HepG2 (cell line): ENCODE measurements around the gene TLCD5. TPM values are rescaled to one million over a fixed set of nuclear protein-coding genes. Genes with fewer than 3 reads are reported as not detected.

Experiments
- ATAC-seq: fragments of 200-7000 bp; cut with Tn5 transposase; 3 replicates; pipeline ENCODE4 v1.9.1; 2020; ENCODE audit warnings: mild to moderate bottlenecking, moderate library complexity
- BruUV-seq: library from RNA; stranded (reverse); fragments of 400-500 nt; replicated peaks from 2 replicates; lab custom pipeline; 2021; lab: Mats Ljungman, UMichigan
- CTCF ChIA-PET: fragments of 300-600 bp; formaldehyde crosslinking; extraction: SDS; loops from one replicate; lab custom pipeline; 2021; ENCODE audit warnings: low total read pairs, inconsistent platforms, low intra/inter-chr PET ratio; lab: Yijun Ruan, JAX
- POLR2A ChIA-PET: fragments of 350-600 bp; sonication (Branson Sonifier 250); formaldehyde crosslinking; loops from one replicate; lab custom pipeline; 2020; ENCODE audit warnings: antibody characterized with exemption, inconsistent platforms; lab: Yijun Ruan, JAX
- DNase-seq: peaks from one replicate; pipeline ENCODE4 v3.0.0-alpha.2; 2015; ENCODE audit warnings: low spot score
- FAIRE-seq: peaks from 3 replicates; lab custom pipeline; 2011; peaks lifted over from hg19 to GRCh38; lab: Jason Lieb, UNC
- H2AFZ ChIP-seq: one replicate; pipeline ENCODE4 v1.6.1; 2011; ENCODE audit warnings: low read length, inconsistent platforms
- H3K27ac ChIP-seq: fragments of 300-600 bp; 3 replicates; pipeline ENCODE4 v1.8.0; 2011; ENCODE audit warnings: mixed run types, mild to moderate bottlenecking, mixed read lengths, low read length, inconsistent platforms; ENCODE audit not compliant: insufficient read depth; ENCODE audit errors: extremely low read length
- H3K27me3 ChIP-seq, 2 experiments: fragments of 200-600 bp in 1 of 2; 2 replicates in 1 of 2; 3 replicates in 1 of 2; pipeline versions ENCODE4 v1.6.0 to v1.8.0; 2011; ENCODE audit warnings: low read length in 2 of 2, mild to moderate bottlenecking in 2 of 2, moderate library complexity in 2 of 2, inconsistent platforms in 1 of 2; ENCODE audit not compliant: insufficient read depth in 2 of 2, control insufficient read depth in 1 of 2
- H3K36me3 ChIP-seq, 2 experiments: fragments of 200-600 bp in 1 of 2; replicated peaks in 1 of 2; 2 replicates in 1 of 2; 3 replicates in 1 of 2; pipeline versions ENCODE4 v1.5.1 to v1.8.0; 2011; ENCODE audit warnings: low read length in 2 of 2, inconsistent platforms in 1 of 2; ENCODE audit not compliant: insufficient read depth in 2 of 2, control insufficient read depth in 1 of 2
- H3K4me1 ChIP-seq: 2 replicates; pipeline ENCODE4 v1.5.1; 2012; ENCODE audit warnings: low read length, inconsistent platforms; ENCODE audit not compliant: insufficient read depth
- H3K4me2 ChIP-seq: 2 replicates; pipeline ENCODE4 v1.6.0; 2011; ENCODE audit warnings: low read depth, low read length, inconsistent platforms
- H3K4me3 ChIP-seq, 3 experiments: fragments of 200-600 bp in 1 of 3; sonication (generic), shearing (Covaris generic) in 1 of 3; replicated peaks in 1 of 3; 2 replicates each; pipeline ENCODE4 v1.5.1; 2011 to 2016; ENCODE audit warnings: low read length in 3 of 3, inconsistent platforms in 2 of 3, low read depth in 2 of 3, mild to moderate bottlenecking in 2 of 3, control low read depth in 1 of 3, mixed read lengths in 1 of 3; ENCODE audit not compliant: insufficient read depth in 1 of 3
- H3K79me2 ChIP-seq: one replicate; pipeline ENCODE4 v1.6.1; 2011; ENCODE audit warnings: low read length, inconsistent platforms; ENCODE audit not compliant: insufficient read depth
- H3K9ac ChIP-seq: 2 replicates; pipeline ENCODE4 v1.6.0; 2011; ENCODE audit warnings: mild to moderate bottlenecking, low read depth, low read length, inconsistent platforms; ENCODE audit not compliant: insufficient read depth
- H3K9me3 ChIP-seq: 2 replicates; pipeline ENCODE4 v1.5.1; 2012; ENCODE audit warnings: mild to moderate bottlenecking, low read length
- H4K20me1 ChIP-seq: 2 replicates; pipeline ENCODE4 v1.6.0; 2011; ENCODE audit warnings: inconsistent platforms, mild to moderate bottlenecking, low read length, moderate library complexity; ENCODE audit not compliant: insufficient read depth
- EHMT2 ChIP-seq: fragments of 200-600 bp; sonication (generic); IDR thresholded peaks from 2 replicates; pipeline ENCODE4 v1.7.0; 2017; ENCODE audit warnings: antibody characterized with exemption, low read depth, low read length, borderline replicate concordance
- GTF3A ChIP-seq: sonication (generic); formaldehyde crosslinking; conservative IDR thresholded peaks from 2 replicates; pipeline ENCODE4 v1.4.0; 2020; ENCODE audit warnings: mild to moderate bottlenecking, missing genetic modification reagents
- HDAC2 ChIP-seq: sonication (generic); formaldehyde crosslinking; IDR thresholded peaks from 2 replicates; pipeline ENCODE4 v1.4.0; 2020; ENCODE audit warnings: missing genetic modification reagents
- HNRNPK ChIP-seq: fragments of 200-400 bp; formaldehyde crosslinking; IDR thresholded peaks from 2 replicates; pipeline ENCODE4 v1.6.1; 2018; ENCODE audit warnings: low read length, low read depth, moderate library complexity, mild to moderate bottlenecking; ENCODE audit not compliant: poor library complexity, severe bottlenecking
- MED8 ChIP-seq: sonication (generic); formaldehyde crosslinking; IDR thresholded peaks from 2 replicates; pipeline ENCODE4 v1.8.1; 2023; ENCODE audit warnings: mild to moderate bottlenecking, missing genetic modification reagents; ENCODE audit not compliant: insufficient replicate concordance
- NFKB2 ChIP-seq: sonication (generic); formaldehyde crosslinking; IDR thresholded peaks from 2 replicates; pipeline ENCODE4 v1.4.0; 2020; ENCODE audit warnings: missing genetic modification reagents, borderline replicate concordance
- SOX13 ChIP-seq, 3 experiments: fragments of 450-650 bp in 1 of 3; sonication (generic) in 1 of 3; formaldehyde crosslinking in 1 of 3; IDR thresholded peaks in 2 of 3; conservative IDR thresholded peaks in 1 of 3; 2 replicates each; pipeline versions ENCODE4 v1.5.0 to v1.6.1; 2016 to 2020; ENCODE audit warnings: antibody characterized with exemption in 1 of 3, mild to moderate bottlenecking in 1 of 3, missing compliant biosample characterization in 1 of 3, missing genetic modification reagents in 1 of 3, moderate library complexity in 1 of 3
- TRIM24 ChIP-seq: sonication (generic); formaldehyde crosslinking; IDR thresholded peaks from 2 replicates; pipeline ENCODE4 v1.8.0; 2022; ENCODE audit warnings: mild to moderate bottlenecking, missing genetic modification reagents
- ZFP36 ChIP-seq: fragments of 150-350 bp; IDR thresholded peaks from 2 replicates; pipeline ENCODE4 v1.6.1; 2018; ENCODE audit warnings: borderline replicate concordance, low read length, low read depth; ENCODE audit not compliant: partially characterized antibody
- ZNF569 ChIP-seq: sonication (generic); formaldehyde crosslinking; IDR thresholded peaks from 2 replicates; pipeline ENCODE4 v1.5.0; 2020; ENCODE audit warnings: mild to moderate bottlenecking, missing genetic modification reagents, moderate library complexity, borderline replicate concordance
- ZNF792 ChIP-seq: IDR thresholded peaks from 2 replicates; pipeline ENCODE4 v1.6.1; 2016
- WGBS: methylation state at CpG from one replicate; pipeline ENCODE4 v1.1.6; 2017; ENCODE audit warnings: low lambda C conversion rate; 5-methylcytosine and 5-hydroxymethylcytosine counted together
- in situ Hi-C: cut with HindIII; loops from 2 replicates; pipeline ENCODE4 v1.10.0; 2017; ENCODE audit warnings: low pct_unique_long_range_greater_than_20kb; ENCODE audit not compliant: extremely low pct_ligation_motif_present
- intact Hi-C: fragments of 100-400 bp; cut with micrococcal nuclease; formaldehyde crosslinking; loops from one replicate; pipeline ENCODE4 v1.10.0; 2022; ENCODE audit not compliant: unreplicated experiment
- polyA plus RNA-seq, 8 experiments: library from polyadenylated mRNA; depleted of rRNA in 3 of 8; stranded (reverse) in 7 of 8; unstranded in 1 of 8; fragments of >200 nt; fragmentation: Illumina TruSeq in 4 of 8; extraction: Trizol in 4 of 8; gene quantifications; 2 replicates each; pipeline versions ENCODE4 v1.2.1 to v1.2.3, GENCODE V29; 2011 to 2016; ENCODE audit warnings: low read depth in 4 of 8, missing spikeins in 1 of 8, mixed read lengths in 1 of 8; ENCODE audit not compliant: insufficient read depth in 1 of 8
- total RNA-seq, 5 experiments: library from RNA; depleted of rRNA; stranded (reverse); fragments of >200 nt; fragmentation: Illumina TruSeq; extraction: Trizol; gene quantifications; 2 replicates each; pipeline ENCODE4 v1.2.3, GENCODE V29; 2016; ENCODE audit warnings: low read depth in 1 of 5
- TF ChIP-seq, protein P1 (sequence below): IDR thresholded peaks from 2 replicates; pipeline ENCODE4 v1.6.1; 2016; ENCODE audit warnings: low read depth, borderline replicate concordance
- TF ChIP-seq, protein P2 (sequence below): IDR thresholded peaks from 2 replicates; pipeline ENCODE4 v1.6.1; 2018; ENCODE audit warnings: missing genetic modification reagents
- TF ChIP-seq, protein P3 (sequence below): IDR thresholded peaks from 2 replicates; pipeline ENCODE4 v1.6.1; 2016; ENCODE audit warnings: mild to moderate bottlenecking, missing biosample characterization, missing genetic modification reagents

TLCD5 gene
- total and polyA plus RNA-seq, 2 of the 13 experiments (the other 11 are each of a cell fraction or from before 2014, with no cell fraction given) = 6.1 to 7.6 TPM

DNA sequence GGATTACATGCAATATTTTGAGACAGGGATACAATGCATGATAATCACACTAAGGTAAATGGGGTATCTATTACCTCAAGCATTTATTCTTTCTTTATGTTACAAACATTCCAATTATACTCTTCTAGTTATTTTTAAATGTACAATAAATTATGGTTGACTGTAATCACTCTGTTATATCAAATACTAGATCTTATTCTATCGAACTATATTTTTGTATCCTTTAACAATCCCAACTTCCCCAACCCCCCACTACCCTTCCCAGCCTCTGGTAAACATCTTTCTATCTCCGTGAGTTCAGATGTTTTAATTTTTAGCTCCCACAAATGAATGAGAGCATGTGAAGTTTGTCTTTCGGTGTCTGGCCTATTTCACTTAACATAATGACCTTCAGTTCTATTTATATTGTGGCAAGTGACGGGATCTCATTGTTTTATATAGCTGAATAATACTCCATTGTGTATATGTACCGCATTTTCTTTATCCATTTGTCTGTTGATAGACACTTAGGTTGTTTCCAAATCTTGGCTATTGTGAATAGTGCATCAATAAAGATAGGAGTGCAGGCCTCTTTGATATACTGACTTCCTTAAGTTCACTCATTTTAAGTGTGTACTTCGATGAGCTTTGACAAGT is 51.6 kb downstream of the TLCD5 start:
- ATAC-seq (no peak), DNase-seq (no peak), FAIRE-seq (no peak)
- Histone ChIP-seq H4K20me1 (peaks cover 19% of the 10 kb centered on the region), H3K79me2 (peaks cover 97% of the 10 kb centered on the region), H3K4me3 (no peak overlapping the region), H3K9ac (no peak overlapping the region), H3K9me3 (peaks cover 4% of the 10 kb centered on the region; the same call in 1 of the 2 replicates), H2AFZ (no peak overlapping the region), H3K4me1 (peaks cover 57% of the 10 kb centered on the region), H3K4me2 (no peak overlapping the region), H3K27me3 (no peaks in the 10 kb centered on the region), H3K27ac (no peak overlapping the region), H3K36me3 (no peaks in the 10 kb centered on the region)
- intact Hi-C loops = no loop called here
- CTCF ChIA-PET = no interaction called here
- 95% methylated on average over 6 of the region's 6 CpGs for WGBS
- BruUV-seq = no TSS peak
- POLR2A ChIA-PET = interaction anchor here (1.3 kb wide), 1 partner anchor 14 kb away, joined by 4 read pairs; no protein-coding TSS in a partner anchor
- in situ Hi-C loops = no loop called here
- TF ChIP-seq NFKB2 (CRISPR knock-in tag) = no peak
- TF ChIP-seq EHMT2 = no peak
- no peak for TF ChIP-seq SOX13 (IDR thresholded peaks at IDR 0.05)
- 0 out of 4 replicates have a peak, but pooled peaks of 1 of the 2 experiments have one; percentile 9 for TF ChIP-seq SOX13 (CRISPR knock-in tag; conservative IDR thresholded peaks at IDR 0.05 in 1 of 2, IDR thresholded peaks at IDR 0.05 in 1 of 2)
- TF ChIP-seq ZNF569 (CRISPR knock-in tag) = no peak
- peak; percentile 74 for TF ChIP-seq HNRNPK
- TF ChIP-seq, protein P1, sequence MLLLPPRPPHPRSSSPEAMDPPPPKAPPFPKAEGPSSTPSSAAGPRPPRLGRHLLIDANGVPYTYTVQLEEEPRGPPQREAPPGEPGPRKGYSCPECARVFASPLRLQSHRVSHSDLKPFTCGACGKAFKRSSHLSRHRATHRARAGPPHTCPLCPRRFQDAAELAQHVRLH (CRISPR knock-in tag) = no peak
- TF ChIP-seq MED8 (CRISPR knock-in tag) = no peak
- TF ChIP-seq ZNF792 (CRISPR knock-in tag) = no peak
- TF ChIP-seq, protein P2, sequence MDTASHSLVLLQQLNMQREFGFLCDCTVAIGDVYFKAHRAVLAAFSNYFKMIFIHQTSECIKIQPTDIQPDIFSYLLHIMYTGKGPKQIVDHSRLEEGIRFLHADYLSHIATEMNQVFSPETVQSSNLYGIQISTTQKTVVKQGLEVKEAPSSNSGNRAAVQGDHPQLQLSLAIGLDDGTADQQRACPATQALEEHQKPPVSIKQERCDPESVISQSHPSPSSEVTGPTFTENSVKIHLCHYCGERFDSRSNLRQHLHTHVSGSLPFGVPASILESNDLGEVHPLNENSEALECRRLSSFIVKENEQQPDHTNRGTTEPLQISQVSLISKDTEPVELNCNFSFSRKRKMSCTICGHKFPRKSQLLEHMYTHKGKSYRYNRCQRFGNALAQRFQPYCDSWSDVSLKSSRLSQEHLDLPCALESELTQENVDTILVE = no peak
- no peak for TF ChIP-seq ZFP36
- no peak for TF ChIP-seq TRIM24 (CRISPR knock-in tag)
- TF ChIP-seq, protein P3, sequence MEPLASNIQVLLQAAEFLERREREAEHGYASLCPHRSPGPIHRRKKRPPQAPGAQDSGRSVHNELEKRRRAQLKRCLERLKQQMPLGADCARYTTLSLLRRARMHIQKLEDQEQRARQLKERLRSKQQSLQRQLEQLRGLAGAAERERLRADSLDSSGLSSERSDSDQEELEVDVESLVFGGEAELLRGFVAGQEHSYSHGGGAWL (CRISPR knock-in tag) = no peak
- no peak for TF ChIP-seq GTF3A (CRISPR knock-in tag)
- TF ChIP-seq HDAC2 (CRISPR knock-in tag) = no peak
